HPDE6-E6E7 (cell line): ENCODE results near the gene RCOR3.
A peak's percentile ranks its signal among the peaks of the same experiment; 100 is the strongest.
"Not testable (repeated sequence)": the region's sequence is repeated elsewhere in the genome, so short reads cannot be mapped to it uniquely, and the experiment has no call there.

ENCODE experiments used
- DNase-seq: peaks from one replicate; pipeline ENCODE4 v3.0.0; 2011; ENCODE audit warnings: missing footprints; ENCODE audit errors: extremely low spot score

The RCOR3 gene

DNA sequence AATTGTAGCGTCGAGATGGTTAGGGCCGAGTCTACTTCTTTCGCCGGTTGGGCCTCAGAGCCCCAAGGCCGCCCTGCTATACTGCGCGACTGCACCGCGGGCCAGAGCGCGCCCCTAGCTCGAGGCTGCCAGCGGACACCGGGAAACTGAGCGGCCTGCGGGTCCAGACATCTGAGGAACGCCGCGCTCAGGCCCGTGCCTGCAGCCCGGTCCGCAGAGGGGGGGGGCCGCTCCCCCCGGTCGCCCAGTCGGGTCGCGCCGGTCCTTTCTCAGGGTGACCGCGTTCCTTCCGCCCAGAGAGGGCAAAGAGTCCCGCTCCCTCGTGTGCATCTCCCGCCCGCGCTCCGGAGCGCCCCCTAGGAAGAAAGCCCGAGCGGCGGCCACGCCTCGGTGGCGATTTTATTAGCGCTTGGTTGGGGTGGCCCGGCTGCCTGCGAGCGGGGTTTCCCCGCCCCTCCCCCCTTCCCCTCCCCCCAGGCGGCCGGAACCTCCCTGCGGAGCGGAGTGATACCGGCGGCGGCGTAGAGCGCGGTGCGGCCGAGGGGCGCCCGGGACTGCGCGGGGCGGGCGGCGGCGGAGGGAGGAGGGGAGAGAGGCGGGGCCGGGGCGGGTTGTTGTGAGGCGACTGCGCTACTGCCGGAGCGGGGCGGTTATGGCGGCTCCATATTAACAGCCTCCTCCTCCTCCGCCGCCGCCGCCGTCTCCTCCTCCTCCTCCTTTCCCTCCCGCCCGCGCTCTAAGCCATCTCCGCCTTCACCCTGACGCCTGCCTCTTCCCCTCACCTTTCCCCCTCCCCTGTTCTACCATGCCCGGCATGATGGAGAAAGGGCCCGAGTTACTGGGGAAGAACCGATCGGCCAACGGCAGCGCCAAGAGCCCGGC, at the start of gene RCOR3:
TSS of gene RCOR3 (plus strand) at position 611 of the 882 bp plus-strand sequence. CDS start at position 806, 195 bp downstream.
- DNase-seq: peak; percentile 67

DNA sequence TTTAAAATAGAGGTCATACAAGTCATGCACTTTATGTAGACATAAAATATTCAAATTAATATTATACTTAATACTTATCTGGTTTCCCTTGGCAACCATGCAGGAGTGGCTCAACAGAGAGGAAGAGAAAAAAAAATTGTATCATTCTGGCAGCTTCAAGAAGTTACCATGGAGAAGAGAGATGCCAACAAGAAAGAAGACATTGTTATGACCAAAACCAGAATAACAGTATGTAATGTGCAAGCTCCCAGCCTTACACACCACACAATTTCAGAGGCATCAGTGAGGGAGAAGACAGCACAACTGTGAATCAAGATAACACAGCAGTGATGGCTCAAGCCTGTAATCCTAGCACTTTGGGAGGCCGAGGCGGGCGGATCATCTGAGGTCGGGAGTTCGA, 49.1 kb upstream of the RCOR3 start:
- no peak for DNase-seq

DNA sequence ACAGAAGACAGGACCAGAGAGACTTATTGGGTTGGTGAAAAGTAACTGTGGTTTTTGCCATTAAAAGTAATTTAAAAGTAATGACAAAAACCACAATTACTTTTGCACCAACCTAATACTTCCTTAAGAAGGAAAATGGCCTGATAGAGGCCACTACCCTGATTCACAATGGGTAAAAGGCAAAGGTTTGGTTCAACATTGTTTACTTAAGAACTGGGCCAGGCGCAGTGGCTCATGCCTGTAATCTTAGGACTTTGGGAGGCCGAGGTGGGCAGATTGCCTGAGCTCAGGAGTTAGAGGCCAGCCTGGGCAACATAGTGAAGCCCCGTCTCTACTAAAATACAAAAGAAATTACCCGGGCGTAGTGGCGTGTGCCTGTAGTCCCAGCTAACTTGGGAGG, 48.2 kb upstream of the RCOR3 start:
- DNase-seq: no peak

DNA sequence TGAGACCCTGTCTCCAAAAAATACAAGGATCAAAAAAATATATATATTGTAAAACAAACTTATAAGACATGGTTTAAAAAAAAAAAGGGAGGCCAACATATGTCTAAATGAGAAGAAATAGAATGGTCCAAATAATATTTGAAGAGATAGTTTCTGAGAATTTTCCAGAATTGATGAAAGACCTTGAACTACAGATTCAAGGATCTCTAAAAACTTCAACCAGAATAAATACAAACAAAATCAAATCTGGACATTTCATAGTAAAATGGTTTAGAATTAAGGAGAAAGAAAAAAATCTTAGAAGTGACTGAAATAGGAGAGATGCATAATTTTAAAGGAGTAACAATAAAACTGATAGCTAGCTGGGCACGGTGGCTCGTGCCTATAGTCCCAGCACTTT, 45.5 kb upstream of the RCOR3 start:
- DNase-seq: no peak

DNA sequence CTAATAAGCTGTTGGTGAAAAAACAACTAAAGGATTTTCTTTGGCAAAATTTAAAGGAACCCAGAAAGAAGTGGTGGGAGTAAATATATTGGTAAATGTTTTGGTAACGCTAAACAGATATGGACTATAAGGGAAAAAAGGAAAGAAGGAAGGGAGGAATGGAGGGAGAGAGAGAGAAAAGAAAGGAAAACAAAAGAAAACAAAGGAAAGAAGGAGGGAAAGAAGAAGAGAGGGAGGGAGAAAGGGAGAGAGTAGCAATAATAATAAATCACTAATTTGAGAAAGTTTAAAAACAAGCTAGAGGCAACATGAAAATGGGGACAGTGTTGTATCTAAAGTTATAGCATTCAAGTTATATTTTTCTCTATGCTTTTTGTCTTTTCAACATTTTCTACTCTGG, 43.6 kb upstream of the RCOR3 start:
- DNase-seq: no peak

DNA sequence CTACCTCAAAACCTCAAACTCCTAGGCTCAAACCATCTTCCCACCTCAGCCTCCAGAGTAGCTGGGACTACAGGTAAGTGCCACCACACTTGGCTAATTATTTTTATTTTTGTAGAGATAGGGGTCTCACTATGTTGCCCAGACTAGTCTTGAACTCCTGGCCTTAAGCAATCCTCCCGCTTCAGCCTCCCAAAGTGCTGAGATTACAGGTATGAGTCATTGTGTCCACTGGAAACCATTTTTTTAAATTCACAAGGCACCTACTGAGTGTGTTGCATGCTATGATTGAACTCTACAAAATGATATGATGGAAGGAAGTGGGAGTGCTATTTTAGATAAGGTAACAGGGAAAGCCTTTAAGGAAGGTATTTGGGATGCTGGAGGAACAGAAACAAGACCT, 41.8 kb upstream of the RCOR3 start:
- DNase-seq: no peak

DNA sequence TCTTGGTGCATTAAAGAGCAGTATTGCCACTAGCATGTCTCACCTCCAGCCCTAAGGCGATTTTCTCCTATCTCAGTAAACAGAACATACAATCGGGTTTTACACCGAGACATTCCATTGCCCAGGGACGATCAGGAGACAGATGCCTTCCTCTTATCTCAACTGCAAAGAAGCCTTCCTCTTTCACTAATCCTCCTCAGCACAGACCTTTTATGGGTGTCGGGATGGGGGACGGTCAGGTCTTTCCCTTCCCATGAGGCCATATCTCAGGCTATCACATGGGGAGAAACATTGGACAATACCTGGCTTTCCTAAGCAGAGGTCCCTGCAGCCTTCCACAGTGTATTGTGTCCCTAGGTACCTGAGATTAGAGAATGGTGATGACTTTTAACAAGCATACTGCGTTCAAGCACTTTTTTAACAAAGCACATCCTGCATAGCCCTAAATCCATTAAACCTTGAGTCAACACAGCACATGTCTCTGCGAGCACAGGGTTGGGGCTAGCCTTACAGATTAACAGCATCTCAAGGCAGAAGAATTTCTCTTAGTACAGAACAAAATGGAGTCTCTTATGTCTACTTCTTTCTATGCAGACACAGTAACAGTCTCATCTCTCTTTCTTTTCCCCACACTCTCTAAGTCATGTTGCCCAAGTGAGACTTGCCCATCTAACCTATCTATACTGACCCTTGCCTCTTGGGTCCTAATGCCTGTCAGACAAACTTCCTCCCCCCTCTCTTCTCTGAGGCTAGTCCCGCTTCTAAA, 36.5 kb upstream of the RCOR3 start:
- not testable (repeated sequence) for DNase-seq

DNA sequence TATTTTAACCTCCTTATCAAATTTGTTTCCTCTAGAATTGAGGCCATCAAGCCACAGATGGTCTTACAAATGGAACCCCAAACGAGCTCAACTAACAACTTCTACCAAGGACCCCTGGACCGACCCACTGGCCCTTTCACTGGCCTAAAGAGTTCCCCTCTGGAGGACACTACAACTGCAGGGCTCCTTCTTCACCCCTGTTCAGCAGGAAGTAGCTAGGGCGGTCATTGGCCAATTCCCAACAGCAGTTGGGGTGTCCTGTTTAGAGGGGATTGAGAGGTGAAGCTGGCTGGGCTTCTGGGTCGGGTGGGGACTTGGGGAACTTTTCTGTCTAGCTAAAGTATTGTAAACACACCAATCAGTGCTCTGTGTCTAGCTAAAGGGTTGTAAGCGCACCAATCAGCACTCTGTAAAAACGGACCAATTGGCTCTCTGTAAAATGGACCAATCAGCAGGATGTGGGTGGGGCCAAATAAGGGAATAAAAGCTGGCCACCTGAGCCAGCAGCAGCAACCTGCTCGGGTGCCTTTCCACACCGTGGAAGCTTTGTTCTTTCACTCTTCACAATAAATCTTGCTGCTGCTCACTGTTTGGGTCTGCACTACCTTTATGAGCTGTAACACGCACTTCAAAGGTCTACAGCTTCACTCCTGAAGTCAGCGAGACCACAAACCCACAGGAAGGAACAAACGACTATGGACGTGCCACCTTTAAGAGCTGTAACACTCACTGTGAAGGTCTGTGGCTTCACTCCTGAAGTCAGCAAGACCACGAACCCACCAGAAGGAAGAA, 30.4 kb upstream of the RCOR3 start:
- not testable (repeated sequence) for DNase-seq

DNA sequence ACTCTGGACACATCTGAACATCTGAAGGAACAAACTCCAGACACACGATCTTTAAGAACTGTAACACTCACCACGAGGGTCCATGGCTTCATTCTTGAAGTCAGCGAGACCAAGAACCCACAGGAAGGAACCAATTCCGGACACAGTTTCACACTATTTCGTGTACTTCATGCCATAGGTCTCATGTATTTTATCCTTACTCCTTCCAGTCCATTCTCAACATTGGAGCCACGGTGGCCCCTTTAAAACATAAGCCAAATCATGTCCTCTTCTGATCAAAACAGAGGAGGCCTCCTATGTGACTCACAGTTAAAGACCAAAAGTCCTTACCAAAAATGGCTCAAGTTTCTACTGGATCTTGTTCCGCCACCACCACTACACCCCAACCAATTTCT, 29.8 kb upstream of the RCOR3 start:
- DNase-seq: no peak

DNA sequence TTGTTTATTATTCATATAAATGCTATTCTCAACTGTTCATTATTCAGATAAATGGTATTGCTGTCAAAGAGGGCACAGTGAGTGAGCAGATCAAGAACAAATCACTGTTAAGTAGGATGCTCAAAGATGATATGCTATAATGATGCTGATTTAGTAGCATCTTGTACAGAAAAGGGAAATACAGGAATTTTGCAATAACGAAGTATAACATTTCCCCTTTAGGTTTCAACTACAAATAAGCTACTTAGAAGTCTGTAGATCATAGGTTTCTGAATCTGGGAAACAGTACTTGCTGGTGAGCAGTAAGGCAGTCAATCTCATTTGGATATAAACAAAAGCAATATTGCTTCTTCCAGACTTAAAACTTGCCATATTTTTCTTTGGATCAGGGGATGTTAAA, 27.3 kb upstream of the RCOR3 start:
- no peak for DNase-seq

DNA sequence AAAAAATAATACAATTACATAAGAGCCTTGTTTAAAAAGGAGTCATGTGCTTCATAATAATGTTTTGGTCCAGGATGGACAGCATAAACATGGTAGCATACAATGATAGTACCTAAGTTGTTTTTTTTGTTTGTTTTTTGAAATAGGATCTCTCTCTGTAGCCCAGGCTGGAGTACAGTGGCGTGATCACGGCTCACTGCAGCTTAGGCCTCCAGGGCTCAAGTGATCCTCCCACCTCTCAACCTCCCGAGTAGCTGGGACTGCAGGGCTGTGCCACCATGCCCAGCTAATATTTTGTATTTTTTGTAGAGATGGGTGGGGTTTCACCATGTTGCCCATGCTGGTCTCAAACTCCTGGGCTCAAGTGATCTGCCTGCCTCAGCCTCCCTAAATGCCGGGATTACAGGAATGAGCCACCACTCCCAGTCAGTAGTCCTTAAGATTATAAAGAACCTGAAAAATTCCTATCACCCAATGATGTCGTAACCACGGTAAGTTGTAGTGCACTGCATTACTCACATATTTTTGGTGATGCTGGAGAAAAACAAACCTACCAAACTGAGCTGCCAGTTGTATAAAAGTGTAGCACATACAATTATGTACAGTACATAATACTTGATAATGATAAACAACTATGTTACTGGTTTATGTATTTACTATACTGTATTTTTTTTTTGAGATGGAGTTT, 22.4 kb upstream of the RCOR3 start:
- DNase-seq: no peak

DNA sequence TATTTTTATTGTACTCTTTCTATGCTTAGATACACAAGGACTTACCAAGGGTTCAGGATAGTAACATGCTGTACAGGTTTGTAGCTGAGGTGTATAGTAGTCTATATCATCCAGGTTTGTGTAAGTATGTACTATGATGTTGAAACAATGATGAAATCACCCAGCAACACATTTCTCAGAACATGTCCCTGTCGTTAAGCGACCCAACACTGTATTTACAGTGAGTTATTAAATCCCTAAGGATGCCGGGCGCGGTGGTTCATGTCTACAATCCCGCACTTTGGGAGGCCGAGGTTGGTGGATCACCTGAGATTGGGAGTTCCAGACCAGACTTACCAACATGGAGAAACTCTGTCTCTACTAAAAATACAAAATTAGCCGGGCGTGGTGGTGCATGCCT, 21.6 kb upstream of the RCOR3 start:
- no peak for DNase-seq

DNA sequence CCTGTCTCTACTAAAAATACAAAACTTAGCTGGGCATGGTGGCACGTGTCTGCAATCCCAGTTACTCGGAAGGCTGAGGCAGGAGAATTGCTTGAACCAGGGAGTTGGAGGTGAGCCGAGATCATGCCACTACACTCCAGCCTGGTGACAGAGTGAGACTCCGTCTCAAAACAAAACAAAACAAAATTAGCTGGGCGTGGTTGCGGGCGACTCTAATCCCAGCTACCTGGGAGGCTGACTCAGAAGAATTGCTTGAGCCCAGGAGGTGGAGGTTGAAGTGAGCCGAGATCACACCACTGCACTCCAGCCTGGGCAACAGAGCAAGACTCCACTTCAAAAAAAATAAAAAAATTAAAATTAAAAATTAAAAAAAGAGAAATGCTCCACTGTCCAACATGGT, 18.6 kb upstream of the RCOR3 start:
- DNase-seq: not testable (repeated sequence)

DNA sequence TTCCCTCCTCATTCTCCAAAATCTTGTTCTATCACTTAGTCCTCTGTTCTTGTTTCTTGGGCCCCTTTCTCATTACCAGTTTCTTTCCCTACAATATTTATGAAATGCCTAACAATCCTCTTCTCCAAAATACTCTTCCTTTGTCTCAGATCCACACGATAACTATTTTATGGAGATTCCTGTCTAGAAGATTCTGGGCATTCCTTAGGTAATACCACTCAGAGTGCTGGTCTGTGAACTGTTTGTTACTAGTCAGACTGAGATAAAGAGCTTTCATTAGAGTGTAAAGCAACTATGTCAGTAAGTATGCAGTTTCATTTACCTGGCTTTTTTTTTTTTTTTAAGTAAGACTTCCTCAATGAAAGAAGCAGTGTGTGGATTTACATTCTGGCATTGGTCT, 18.1 kb upstream of the RCOR3 start:
- no peak for DNase-seq

DNA sequence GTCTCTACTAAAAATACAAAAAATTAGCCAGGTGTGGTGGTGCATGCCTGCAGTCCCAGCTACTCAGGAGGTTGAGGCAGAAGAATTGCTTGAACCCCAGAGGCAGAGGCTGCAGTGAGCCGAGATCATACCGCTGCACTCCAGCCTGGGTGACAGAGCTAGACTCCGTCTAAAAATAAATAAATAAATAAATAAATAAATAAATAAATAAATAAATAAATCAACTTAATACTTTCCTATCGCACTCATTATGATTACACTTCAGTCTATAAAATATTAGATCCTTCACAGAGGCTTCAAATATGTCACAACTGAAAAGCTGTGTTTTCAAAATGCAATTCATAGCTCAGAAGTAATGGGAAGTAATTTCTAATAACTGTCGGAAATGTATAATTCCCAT, 15.5 kb upstream of the RCOR3 start:
- DNase-seq: not testable (repeated sequence)

DNA sequence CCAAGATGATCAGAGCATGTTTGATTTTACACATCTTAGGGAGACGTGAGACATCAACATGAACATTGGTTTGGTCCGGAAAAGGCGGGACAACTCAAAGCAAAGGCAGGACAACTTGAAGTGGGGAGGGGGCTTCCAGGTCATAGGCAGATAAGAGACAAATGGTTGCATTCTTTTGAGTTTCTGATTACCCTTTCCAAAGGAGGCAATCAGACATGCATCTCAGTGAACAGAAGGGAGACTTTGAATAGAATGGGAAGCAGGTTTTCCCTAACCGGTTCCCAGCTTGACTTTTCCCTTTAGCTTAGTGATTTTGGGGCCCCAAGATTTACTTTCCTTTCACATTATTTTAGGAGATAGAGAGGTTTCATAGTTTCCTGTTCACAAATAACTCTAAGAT, 12.6 kb upstream of the RCOR3 start:
- DNase-seq: not testable (repeated sequence)

DNA sequence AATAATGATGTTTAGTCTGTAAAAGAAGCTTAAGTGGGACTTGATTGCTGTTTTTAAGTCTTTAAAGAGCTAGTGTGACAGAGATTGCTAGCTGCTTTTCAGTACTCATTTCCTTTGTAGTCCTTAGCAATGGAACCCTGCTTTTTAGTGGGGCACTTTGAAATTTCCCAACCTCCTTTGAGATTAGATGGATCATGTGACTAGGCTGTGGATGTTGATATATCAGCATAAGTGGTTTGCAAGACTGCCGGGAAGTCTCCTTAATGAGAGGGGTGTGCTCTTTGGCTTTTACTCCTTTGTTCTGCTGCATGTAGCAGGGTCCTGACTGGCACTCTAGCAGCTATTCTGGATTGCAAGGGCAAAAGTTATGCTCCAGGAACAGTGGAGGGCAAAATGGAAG, 11.2 kb upstream of the RCOR3 start:
- DNase-seq: no peak

DNA sequence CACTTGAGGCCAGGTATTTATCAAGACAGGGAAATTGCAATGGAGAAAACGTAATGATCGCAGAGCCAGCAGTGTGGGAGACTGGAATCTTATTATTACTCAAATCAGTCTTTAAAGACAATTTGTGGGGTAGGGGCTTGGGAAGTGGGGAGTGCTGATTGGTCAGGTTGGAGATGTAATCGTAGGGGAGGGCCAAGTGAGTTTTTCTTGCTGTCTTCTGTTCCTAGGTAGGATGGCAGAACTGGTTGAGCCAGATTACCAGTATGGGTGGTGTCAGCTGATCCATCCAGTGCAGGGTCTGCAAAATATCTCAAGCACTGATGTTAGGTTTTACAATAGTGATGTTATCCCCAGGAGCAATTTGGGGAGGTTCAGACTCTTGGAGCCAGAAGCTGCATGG, 9.6 kb upstream of the RCOR3 start:
- DNase-seq: not testable (repeated sequence)

DNA sequence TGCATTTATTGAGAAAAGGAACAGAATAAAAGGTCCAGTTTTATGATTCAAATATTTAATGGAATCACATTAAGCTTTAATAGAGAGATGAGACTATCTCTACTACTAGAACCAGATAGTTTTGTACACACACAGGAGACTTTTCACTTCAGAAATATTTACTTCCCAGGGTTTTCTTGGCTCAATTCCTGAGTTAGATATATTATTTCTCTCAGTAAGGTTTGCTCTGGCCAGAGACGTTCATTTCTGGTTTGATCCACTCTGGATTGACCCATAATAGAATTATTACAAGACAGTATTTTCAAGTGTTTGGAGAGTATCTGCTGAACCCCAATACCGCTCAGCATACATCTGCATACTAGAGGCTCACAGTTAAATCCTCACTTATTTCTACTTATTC, 1.3 kb upstream of the RCOR3 start:
- no peak for DNase-seq

DNA sequence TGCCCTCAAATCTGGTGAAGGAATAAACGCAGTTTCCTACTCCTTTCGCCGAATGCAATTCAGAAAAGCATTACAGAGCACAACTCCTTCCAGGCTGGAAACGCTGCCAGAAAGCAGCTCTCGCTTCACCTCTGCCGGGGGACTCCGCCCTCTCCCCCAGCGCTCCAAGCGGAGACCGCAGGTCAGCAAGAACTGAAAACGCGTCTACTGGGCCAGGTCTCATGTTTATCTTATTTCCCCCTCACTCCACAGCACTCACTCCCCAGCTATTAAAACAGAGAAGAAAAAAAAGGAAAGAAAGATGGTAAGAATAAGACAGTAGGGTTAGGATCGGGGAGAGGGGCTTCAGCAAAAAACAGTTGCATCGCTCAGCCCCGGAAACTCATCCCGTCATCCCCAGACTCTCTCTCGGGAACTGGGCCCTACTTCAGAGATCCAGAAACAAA, 833 bp upstream of the RCOR3 start:
- peak; percentile 54 for DNase-seq

DNA sequence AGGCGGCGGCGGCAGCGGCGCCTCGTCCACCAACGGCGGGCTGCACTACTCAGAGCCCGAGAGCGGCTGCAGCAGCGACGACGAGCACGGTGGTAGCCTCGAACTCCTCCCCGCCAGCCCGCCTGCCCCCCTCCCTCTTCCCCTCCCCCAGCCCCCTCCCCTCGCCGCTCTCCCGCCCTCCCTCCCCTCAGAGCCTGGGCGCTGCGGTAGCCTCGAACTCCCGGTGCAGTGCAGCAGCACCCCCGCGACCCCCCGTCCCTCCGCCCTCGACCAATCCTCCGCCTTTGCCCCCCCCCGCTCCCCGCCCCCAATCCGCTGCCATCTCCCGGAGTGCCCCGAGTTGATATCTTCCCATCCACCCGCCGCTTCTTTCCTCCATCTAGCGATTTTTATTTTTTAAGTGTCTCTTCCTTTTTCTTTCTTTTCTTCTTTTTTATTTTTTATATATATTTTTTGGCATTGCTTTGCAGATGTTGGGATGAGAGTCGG, 516 bp downstream of the RCOR3 start:
- no peak for DNase-seq
